ENCODE results near the gene ALB.

- TF ChIP-seq CTCF (IDR thresholded peaks at IDR 0.05) (no peak), CREB1 (CRISPR knock-in tag; IDR thresholded peaks at IDR 0.05) (no peak), USF2 (CRISPR knock-in tag; IDR thresholded peaks at IDR 0.05) (no peak), ZBTB21 (CRISPR knock-in tag; IDR thresholded peaks at IDR 0.05; ENCODE audit: borderline replicate concordance) (no peak), TP53 (CRISPR knock-in tag; IDR thresholded peaks at IDR 0.05) (no peak), RORB (CRISPR knock-in tag; IDR thresholded peaks at IDR 0.05) (no peak), SP1 (CRISPR knock-in tag; conservative IDR thresholded peaks at IDR 0.05) (no peak)
- TF ChIP-seq, protein P1, sequence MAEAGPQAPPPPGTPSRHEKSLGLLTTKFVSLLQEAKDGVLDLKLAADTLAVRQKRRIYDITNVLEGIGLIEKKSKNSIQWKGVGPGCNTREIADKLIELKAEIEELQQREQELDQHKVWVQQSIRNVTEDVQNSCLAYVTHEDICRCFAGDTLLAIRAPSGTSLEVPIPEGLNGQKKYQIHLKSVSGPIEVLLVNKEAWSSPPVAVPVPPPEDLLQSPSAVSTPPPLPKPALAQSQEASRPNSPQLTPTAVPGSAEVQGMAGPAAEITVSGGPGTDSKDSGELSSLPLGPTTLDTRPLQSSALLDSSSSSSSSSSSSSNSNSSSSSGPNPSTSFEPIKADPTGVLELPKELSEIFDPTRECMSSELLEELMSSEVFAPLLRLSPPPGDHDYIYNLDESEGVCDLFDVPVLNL (CRISPR knock-in tag; IDR thresholded peaks at IDR 0.05; ENCODE audit: borderline replicate concordance, low read depth) = no peak
Observed at GRCh38 chr4:73417973-73418372, 13.9 kb downstream of the ALB start.
